Activated B cell treated with CpG ODN at 0.5 μM for 24 hours (primary cell): Measurements from ENCODE around the gene SPART. TPM values are rescaled to one million over a fixed set of nuclear protein-coding genes. Genes with fewer than 3 reads are reported as not detected.

Experiments
- ATAC-seq: fragments of 200-7000 bp; cut with Tn5 transposase; one replicate; pipeline ENCODE4 v1.10.0; 2021; ENCODE audit warnings: low read depth, mild to moderate bottlenecking, moderate library complexity
- CTCF ChIA-PET: fragments of 350-600 bp; sonication (Branson Sonifier 250); formaldehyde crosslinking; loops from one replicate; lab custom pipeline; 2021; ENCODE audit warnings: antibody characterized with exemption; lab: Charles Lee
- POLR2A ChIA-PET: fragments of 350-600 bp; sonication (Branson Sonifier 250); formaldehyde crosslinking; loops from one replicate; lab custom pipeline; 2021; ENCODE audit warnings: antibody characterized with exemption; lab: Charles Lee
- DNase-seq: peaks from one replicate; pipeline ENCODE4 v3.0.0; 2022
- H3K27ac Mint-ChIP-seq: one replicate; pipeline ENCODE4 v1.8.0; 2020; ENCODE audit warnings: mixed read lengths
- H3K27me3 Mint-ChIP-seq: one replicate; pipeline ENCODE4 v1.8.0; 2021; ENCODE audit warnings: mixed read lengths
- H3K36me3 Mint-ChIP-seq: one replicate; pipeline ENCODE4 v1.8.0; 2021; ENCODE audit warnings: low read depth, mixed read lengths
- H3K4me1 Mint-ChIP-seq: one replicate; pipeline ENCODE4 v1.8.0; 2021; ENCODE audit warnings: mixed read lengths
- H3K4me3 Mint-ChIP-seq: one replicate; pipeline ENCODE4 v1.8.0; 2020; ENCODE audit warnings: mild to moderate bottlenecking, mixed read lengths
- H3K9me3 Mint-ChIP-seq: one replicate; pipeline ENCODE4 v1.8.0; 2020; ENCODE audit warnings: mixed read lengths
- CTCF ChIP-seq: fragments of 200-600 bp; IDR thresholded peaks from one replicate; pipeline ENCODE4 v1.8.0; 2022; ENCODE audit warnings: antibody characterized with exemption, mild to moderate bottlenecking
- intact Hi-C: fragments of 100-400 bp; cut with micrococcal nuclease; formaldehyde crosslinking; loops from one replicate; pipeline ENCODE4 v1.15.1; 2024
- total RNA-seq: library from RNA; stranded (reverse); gene quantifications from 2 replicates; pipeline ENCODE4 v1.2.3, GENCODE V29; 2022

SPART gene
- total RNA-seq, 1 donor from 2014 or later = 19.8 TPM

GRCh38 chr13:36286006-36286405 lies 60.2 kb downstream of the SPART start:
- no peak for ATAC-seq
- intact Hi-C loops = no loop called here
- ChIA-PET POLR2A (no interaction called here), CTCF (no interaction called here)
- TF ChIP-seq CTCF = no peak
- no peak for DNase-seq
- Mint-ChIP-seq H3K27me3 (no peaks in the 10 kb centered on the region), H3K9me3 (peaks cover 6% of the 10 kb centered on the region), H3K27ac (no peak overlapping the region), H3K4me1 (no peaks in the 10 kb centered on the region), H3K36me3 (no peaks in the 10 kb centered on the region), H3K4me3 (no peak overlapping the region)

- H3K9me3 Mint-ChIP-seq = no peaks in the 10 kb centered on the region
- POLR2A ChIA-PET = no interaction called here
- no peaks in the 10 kb centered on the region for H3K4me1 Mint-ChIP-seq
- intact Hi-C loops = loop anchor here (1.0 to 2.0 kb wide), 4 partner anchors 64 to 698 kb away; partner anchors contain the start of gene SPART
- H3K36me3 Mint-ChIP-seq = no peaks in the 10 kb centered on the region
- CTCF ChIA-PET = interaction anchor here (0.9 to 2.3 kb wide), 6 partner anchors 10 to 699 kb away, joined by 3 to 10 read pairs (median 4); no protein-coding TSS in a partner anchor
- DNase-seq (no peak), ATAC-seq (no peak)
- H3K27me3 Mint-ChIP-seq = no peaks in the 10 kb centered on the region
- H3K4me3 Mint-ChIP-seq = no peak overlapping the region
- H3K27ac Mint-ChIP-seq = no peak overlapping the region
- no peak for TF ChIP-seq CTCF
Observed at GRCh38 chr13:36282821-36283432, 63.3 kb downstream of the SPART start.

DNA sequence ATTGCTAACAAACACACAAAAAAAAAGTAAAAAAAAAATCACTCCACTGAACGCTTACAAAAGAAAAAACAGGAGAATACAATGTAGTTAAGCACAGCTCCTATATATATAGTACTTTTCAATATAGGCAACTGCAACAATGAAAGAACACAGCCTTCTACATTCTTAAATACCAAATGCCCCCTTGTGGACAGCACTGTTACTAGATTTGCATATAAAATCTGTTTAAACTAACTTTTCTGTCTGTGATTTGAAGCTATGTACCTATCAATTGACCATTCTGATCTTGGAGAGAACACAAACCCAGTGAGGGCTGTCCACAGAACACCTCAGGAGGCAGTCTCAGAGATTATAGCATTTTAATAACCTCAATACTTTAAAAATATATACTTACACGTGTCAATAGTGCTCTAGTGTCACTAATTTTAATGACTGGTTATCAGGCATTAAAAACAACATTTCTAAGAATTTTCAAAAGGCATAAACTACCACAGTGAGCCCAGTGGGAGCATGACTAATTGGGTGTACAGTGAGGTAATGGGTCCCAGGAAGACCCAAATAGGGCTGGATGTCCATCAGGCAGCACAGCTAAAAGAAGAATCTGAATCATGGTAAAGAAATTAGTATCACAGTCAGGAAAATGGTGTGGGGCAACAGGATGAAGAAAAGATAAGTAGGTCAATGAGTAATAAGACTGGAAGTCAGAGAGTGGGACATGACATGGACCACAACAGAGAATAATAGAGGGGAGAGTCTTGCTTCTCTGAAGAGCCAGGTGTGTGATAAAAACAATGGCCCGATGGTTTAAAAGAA lies 70.8 kb downstream of the SPART start:
- no peak for TF ChIP-seq CTCF
- no peak for ATAC-seq
- no peaks in the 10 kb centered on the region for H3K27me3 Mint-ChIP-seq
- ChIA-PET POLR2A (no interaction called here), CTCF (interaction anchor here (0.8 to 1.4 kb wide), 2 partner anchors 9 to 298 kb away, joined by 3 to 4 read pairs; no protein-coding TSS in a partner anchor)
- H3K27ac Mint-ChIP-seq = no peak overlapping the region
- no peaks in the 10 kb centered on the region for H3K9me3 Mint-ChIP-seq
- H3K4me1 Mint-ChIP-seq = no peaks in the 10 kb centered on the region
- H3K4me3 Mint-ChIP-seq = no peak overlapping the region
- no peaks in the 10 kb centered on the region for H3K36me3 Mint-ChIP-seq
- intact Hi-C loops = no loop called here
- no peak for DNase-seq

DNA sequence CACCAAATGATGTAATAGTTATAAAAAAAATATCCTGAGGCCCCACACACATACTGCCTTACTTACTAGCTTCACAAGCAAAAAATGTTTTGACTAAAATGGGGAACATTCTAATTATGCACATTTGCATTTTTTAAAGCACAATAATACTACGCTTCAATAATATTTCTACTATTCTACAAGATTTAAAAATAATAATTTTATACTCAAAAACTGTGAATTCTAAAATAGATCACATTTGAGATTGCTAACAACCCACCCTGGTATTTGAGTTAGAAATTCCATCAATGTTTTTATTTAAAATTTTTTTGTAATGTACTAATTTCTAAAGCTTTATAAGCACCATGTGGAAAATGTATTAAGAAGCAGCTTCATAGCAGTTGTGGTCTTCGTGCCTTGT lies 72.8 kb downstream of the SPART start:
- ChIA-PET CTCF (interaction anchor here (1.0 to 1.3 kb wide), 2 partner anchors 10 to 11 kb away, joined by 4 read pairs; no protein-coding TSS in a partner anchor), POLR2A (no interaction called here)
- ATAC-seq = no peak
- intact Hi-C loops = no loop called here
- no peaks in the 10 kb centered on the region for H3K27me3 Mint-ChIP-seq
- H3K9me3 Mint-ChIP-seq = no peaks in the 10 kb centered on the region
- no peak overlapping the region for H3K27ac Mint-ChIP-seq
- H3K4me1 Mint-ChIP-seq = no peaks in the 10 kb centered on the region
- no peak for DNase-seq
- TF ChIP-seq CTCF = no peak
- H3K4me3 Mint-ChIP-seq = no peak overlapping the region
- H3K36me3 Mint-ChIP-seq = no peaks in the 10 kb centered on the region

GRCh38 chr13:36261976-36262375 lies 84.2 kb downstream of the SPART start:
- intact Hi-C loops = no loop called here
- POLR2A ChIA-PET = no interaction called here
- CTCF ChIA-PET = no interaction called here
- ATAC-seq (no peak), DNase-seq (no peak)
- Mint-ChIP-seq H3K27ac (no peak overlapping the region), H3K4me1 (no peaks in the 10 kb centered on the region), H3K36me3 (no peaks in the 10 kb centered on the region), H3K27me3 (no peaks in the 10 kb centered on the region), H3K9me3 (no peaks in the 10 kb centered on the region), H3K4me3 (no peak overlapping the region)
- TF ChIP-seq CTCF = no peak
